Fibroblast of lung (primary cell): ENCODE data around the gene MGAT5.

Experiments used
- CTCF ChIP-seq, 2 donors: IDR thresholded peaks in 1 of 2; conservative IDR thresholded peaks in 1 of 2; 1 replicate in 1 of 2; 2 replicates in 1 of 2; pipeline ENCODE4 v1.5.1; 2011 to 2012; ENCODE audit warnings: low read length in 2 of 2, control low read depth in 1 of 2, inconsistent platforms in 1 of 2, low read depth in 1 of 2, mild to moderate bottlenecking in 1 of 2
- EZH2 ChIP-seq: IDR thresholded peaks from 2 replicates; pipeline ENCODE4 v1.5.1; 2012; ENCODE audit warnings: low read length, control low read depth, mild to moderate bottlenecking; ENCODE audit errors: missing control alignments

GRCh38 chr2:134432435-134432883 lies 178.6 kb downstream of the MGAT5 start:
- TF ChIP-seq CTCF (conservative IDR thresholded peaks at IDR 0.05 in 1 of 2, IDR thresholded peaks at IDR 0.05 in 1 of 2; ENCODE audit: low read depth in 1 of 2, low read length in 2 of 2) (no peak), EZH2 (no peak)
